Mammary epithelial cell (primary cell): ENCODE data around the gene CORO2B.

Experiments used
- CTCF ChIP-seq, 2 donors: IDR thresholded peaks in 1 of 2; conservative IDR thresholded peaks in 1 of 2; 2 replicates each; pipeline ENCODE4 v1.5.1; 2011 to 2012; ENCODE audit warnings: inconsistent platforms in 2 of 2, low read length in 2 of 2, mild to moderate bottlenecking in 2 of 2, control low read depth in 1 of 2, low read depth in 1 of 2; ENCODE audit not compliant: insufficient read depth in 1 of 2; ENCODE audit errors: extremely low read depth in 1 of 2
- EZH2 ChIP-seq: IDR thresholded peaks from 2 replicates; pipeline ENCODE4 v1.6.1; 2012; ENCODE audit warnings: low read length, inconsistent platforms, borderline replicate concordance

GRCh38 chr15:68596691-68597090 is 17.9 kb downstream of the CORO2B start:
- no peak for TF ChIP-seq CTCF (conservative IDR thresholded peaks at IDR 0.05 in 1 of 2, IDR thresholded peaks at IDR 0.05 in 1 of 2; ENCODE audit: extremely low read depth in 1 of 2, insufficient read depth in 1 of 2, low read depth in 1 of 2, low read length in 2 of 2)
- no peak for TF ChIP-seq EZH2
